ENCODE data around the gene SERTAD2. TPM values are rescaled to one million over a fixed set of nuclear protein-coding genes. Genes with fewer than 3 reads are reported as not detected.

Gene SERTAD2
- total and polyA plus RNA-seq, 10 donors: 10.4 to 61.4 (median 41.1) TPM

DNA sequence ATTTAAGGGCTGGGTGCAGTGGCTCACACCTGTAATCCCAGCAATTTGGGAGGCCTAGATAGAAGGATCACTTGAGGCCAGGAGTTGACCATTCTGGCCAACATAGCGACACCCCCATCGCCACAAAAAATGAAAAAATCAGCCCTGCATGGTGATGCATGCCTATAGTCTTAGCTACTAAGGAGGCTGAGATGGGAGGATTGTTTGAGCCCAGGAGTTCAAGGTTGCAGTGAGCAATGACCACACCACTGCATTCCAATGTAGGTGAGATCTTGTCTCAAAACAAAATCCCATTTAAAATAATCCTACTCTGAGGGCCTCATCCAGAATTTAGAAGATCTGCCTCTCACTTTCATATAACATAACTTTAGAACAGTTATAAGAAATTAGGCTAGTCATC, 2.7 kb upstream of the SERTAD2 start:
- H3K4me1 ChIP-seq: peaks cover 25 to 87% (median 63%) of the 10 kb centered on the region in 6 donors

DNA sequence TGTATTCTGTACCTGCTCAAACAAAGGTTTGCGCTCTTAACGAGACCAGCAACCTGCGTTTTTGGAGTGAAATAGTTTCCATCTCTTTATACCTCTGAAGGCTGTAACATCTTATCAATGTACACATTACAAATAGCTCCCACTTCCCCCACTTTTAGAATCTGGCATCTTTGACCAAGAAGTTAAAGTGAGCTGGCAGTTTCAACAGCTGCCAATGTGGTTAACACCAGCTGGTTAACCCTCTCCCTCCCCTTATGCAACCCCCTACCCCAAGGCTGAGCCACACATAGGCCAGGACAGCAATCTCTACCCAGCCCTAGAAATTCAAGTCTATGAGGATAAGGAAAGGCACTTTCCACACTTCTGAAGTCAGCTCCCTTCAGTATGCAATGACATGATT, 2.2 kb upstream of the SERTAD2 start:
- 32 to 39% (median 35%) methylated on average over 3 of the region's 3 CpGs for WGBS, 5 donors
- Histone ChIP-seq H3K4me1 (peaks cover 30 to 87% (median 63%) of the 10 kb centered on the region in 6 donors), H3K9me3 (no peaks in the 10 kb centered on the region), H3K36me3 (no peaks in the 10 kb centered on the region), H3K27ac (peak overlapping the region; percentile 23 to 100 (median 100)), H3K4me3 (peak overlapping the region in 1 of 8 donors; percentile 69), H3K27me3 (replicated peaks in 1 of 7) (no peaks in the 10 kb centered on the region)
- intact Hi-C loops (cut with DNase I; ENCODE audit: low total_unique reads): no loop called here
- no peak for DNase-seq
- TF ChIP-seq POLR2A (IDR thresholded peaks at IDR 0.05): no peak

More for the DNA sequence above, 2.7 kb upstream of the SERTAD2 start:
- 83 to 96% (median 91%) methylated on average over 2 of the region's 2 CpGs for WGBS, 5 donors
- no peak overlapping the region for H3K4me3 ChIP-seq
- DNase-seq: no peak
- intact Hi-C loops (cut with DNase I; ENCODE audit: low total_unique reads): no loop called here
- no peaks in the 10 kb centered on the region for H3K36me3 ChIP-seq
- H3K27me3 ChIP-seq (replicated peaks in 1 of 7): no peaks in the 10 kb centered on the region
- no peak for TF ChIP-seq POLR2A (IDR thresholded peaks at IDR 0.05)
- no peak for TF ChIP-seq POLR2AphosphoS5 (IDR thresholded peaks at IDR 0.05)
- TF ChIP-seq, protein P1, sequence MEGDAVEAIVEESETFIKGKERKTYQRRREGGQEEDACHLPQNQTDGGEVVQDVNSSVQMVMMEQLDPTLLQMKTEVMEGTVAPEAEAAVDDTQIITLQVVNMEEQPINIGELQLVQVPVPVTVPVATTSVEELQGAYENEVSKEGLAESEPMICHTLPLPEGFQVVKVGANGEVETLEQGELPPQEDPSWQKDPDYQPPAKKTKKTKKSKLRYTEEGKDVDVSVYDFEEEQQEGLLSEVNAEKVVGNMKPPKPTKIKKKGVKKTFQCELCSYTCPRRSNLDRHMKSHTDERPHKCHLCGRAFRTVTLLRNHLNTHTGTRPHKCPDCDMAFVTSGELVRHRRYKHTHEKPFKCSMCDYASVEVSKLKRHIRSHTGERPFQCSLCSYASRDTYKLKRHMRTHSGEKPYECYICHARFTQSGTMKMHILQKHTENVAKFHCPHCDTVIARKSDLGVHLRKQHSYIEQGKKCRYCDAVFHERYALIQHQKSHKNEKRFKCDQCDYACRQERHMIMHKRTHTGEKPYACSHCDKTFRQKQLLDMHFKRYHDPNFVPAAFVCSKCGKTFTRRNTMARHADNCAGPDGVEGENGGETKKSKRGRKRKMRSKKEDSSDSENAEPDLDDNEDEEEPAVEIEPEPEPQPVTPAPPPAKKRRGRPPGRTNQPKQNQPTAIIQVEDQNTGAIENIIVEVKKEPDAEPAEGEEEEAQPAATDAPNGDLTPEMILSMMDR (IDR thresholded peaks at IDR 0.05 in 8 of 11, conservative IDR thresholded peaks at IDR 0.05 in 3 of 11): no peak
- H3K27ac ChIP-seq: peak overlapping the region in 5 of 8 donors; percentile 99 to 100 (median 100)
- no peaks in the 10 kb centered on the region for H3K9me3 ChIP-seq

DNA sequence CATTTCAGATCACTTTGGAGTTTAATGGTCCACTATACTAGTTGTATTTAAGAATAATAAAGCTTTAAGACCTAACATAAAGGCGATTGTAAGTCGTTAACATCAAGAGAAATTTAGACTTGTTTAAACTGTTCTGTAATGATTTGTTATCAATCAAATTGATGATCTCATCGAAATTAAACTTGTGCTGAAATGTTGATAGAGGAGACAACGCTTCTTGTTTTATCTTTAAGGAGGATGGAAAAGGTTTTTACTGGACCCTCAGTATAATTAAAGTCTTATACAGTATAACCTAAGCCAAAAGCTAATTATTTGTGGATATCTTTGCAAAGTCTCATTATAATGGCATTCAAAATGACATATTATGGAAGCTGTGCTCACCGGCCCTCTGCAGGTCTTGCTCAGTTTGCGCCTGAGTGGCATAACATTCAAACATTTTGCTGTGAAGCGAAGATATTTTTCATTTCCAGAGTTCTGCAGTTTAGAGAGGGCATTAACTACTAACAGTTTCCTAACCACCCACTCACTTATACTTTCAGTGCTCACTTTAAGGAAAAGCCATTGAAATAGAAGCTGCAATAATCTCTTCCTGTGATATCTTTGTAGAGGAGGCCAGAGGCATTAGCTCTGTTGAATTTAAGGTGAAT, 1.4 kb upstream of the SERTAD2 start:
- Histone ChIP-seq H3K27me3 (replicated peaks in 1 of 7) (no peaks in the 10 kb centered on the region), H3K4me3 (peak overlapping the region in 7 of 8 donors; percentile 41 to 91 (median 69)), H3K36me3 (no peaks in the 10 kb centered on the region), H3K9me3 (no peaks in the 10 kb centered on the region), H3K27ac (peak overlapping the region; percentile 99 to 100 (median 100)), H3K4me1 (peaks cover 37 to 87% (median 68%) of the 10 kb centered on the region in 6 donors)
- 29 to 46% (median 34%) methylated on average over 7 of the region's 7 CpGs for WGBS, 5 donors
- TF ChIP-seq POLR2AphosphoS5 (IDR thresholded peaks at IDR 0.05): no peak
- TF ChIP-seq, protein P1 (IDR thresholded peaks at IDR 0.05 in 8 of 11, conservative IDR thresholded peaks at IDR 0.05 in 3 of 11): peak in 6 of 11 experiments; percentile 6 to 41 (median 14)
- no peak for TF ChIP-seq POLR2A (IDR thresholded peaks at IDR 0.05)
- intact Hi-C loops (cut with DNase I; ENCODE audit: low total_unique reads): no loop called here
- no peak for DNase-seq

DNA sequence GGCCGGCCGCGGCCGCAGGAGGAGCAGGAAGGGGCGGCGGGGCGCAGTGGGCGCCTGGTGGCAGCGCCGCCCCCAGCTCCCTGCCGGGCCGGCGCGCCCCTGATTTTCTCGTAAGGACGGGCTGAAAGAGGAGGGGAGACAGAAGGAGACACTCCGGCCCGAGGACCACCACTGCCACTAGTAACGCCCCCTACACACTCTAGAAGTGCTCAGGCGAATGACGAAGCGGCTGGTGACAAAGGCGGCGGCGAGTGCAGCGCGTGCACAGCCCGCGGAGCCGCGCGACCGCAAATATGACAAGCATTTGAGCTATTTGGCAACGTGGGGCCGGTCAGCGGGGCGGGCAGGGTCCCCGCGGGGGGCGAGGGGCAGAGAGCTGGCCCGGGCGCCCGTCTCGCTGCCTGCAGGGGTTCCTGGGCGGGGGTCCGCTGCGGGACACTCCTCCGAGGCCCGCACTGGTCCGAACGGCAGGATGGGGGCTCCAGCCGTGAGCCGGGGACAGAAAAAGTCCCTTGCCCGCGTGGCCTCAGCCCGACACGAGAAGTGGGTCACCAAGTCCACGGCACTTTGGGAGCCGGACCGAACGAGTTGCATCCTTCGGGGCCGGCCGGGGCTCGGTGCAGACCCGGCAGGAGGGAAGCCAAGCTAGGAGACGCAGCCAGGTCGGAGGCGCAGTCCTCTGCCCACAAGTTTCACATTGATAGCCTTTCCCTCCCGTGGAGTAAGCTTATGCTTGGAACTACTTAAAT, 524 bp upstream of the SERTAD2 start:
- intact Hi-C loops (cut with DNase I; ENCODE audit: low total_unique reads): loop anchor here (5.0 kb wide), 1 partner anchor 98 kb away; no protein-coding TSS in a partner anchor
- WGBS, 5 donors: 1% methylated on average over 50 to 70 of the region's 70 CpGs
- Histone ChIP-seq H3K27ac (peak overlapping the region; percentile 99 to 100 (median 100)), H3K4me1 (peaks cover 45 to 87% (median 77%) of the 10 kb centered on the region in 6 donors), H3K4me3 (peak overlapping the region; percentile 41 to 91 (median 68)), H3K9me3 (no peaks in the 10 kb centered on the region), H3K36me3 (no peaks in the 10 kb centered on the region), H3K27me3 (replicated peaks in 1 of 7) (no peaks in the 10 kb centered on the region)
- TF ChIP-seq, protein P1 (IDR thresholded peaks at IDR 0.05 in 8 of 11, conservative IDR thresholded peaks at IDR 0.05 in 3 of 11): no peak
- TF ChIP-seq POLR2A (IDR thresholded peaks at IDR 0.05) (peak; percentile 41 to 56 (median 51)), POLR2AphosphoS5 (IDR thresholded peaks at IDR 0.05) (peak; percentile 0 to 75 (median 60))
- DNase-seq: peak; percentile 95
